ENCODE results near the gene ERFE. TPM values are rescaled to one million over a fixed set of nuclear protein-coding genes. Genes with fewer than 3 reads are reported as not detected.
"Not testable (repeated sequence)": the region's sequence is repeated elsewhere in the genome, so short reads cannot be mapped to it uniquely, and the experiment has no call there.

ERFE gene
- polyA plus RNA-seq, 1 donor from 2014 or later: not detected

GRCh38 chr2:238114331-238114841 is 44.4 kb upstream of the ERFE start:
- Histone ChIP-seq H3K36me3 (ENCODE audit: insufficient read depth, low read length) (no peaks in the 10 kb centered on the region), H3K9ac (ENCODE audit: low read length) (no peak overlapping the region), H3K9me3 (ENCODE audit: low read length) (peaks cover 3% of the 10 kb centered on the region), H2AFZ (ENCODE audit: low read depth, low read length) (no peak overlapping the region), H3K4me3 (ENCODE audit: low read length) (no peak overlapping the region), H3K27ac (ENCODE audit: low read length) (no peak overlapping the region), H3K79me2 (replicated peaks; ENCODE audit: insufficient read depth, low read length) (no peaks in the 10 kb centered on the region), H3K27me3 (ENCODE audit: insufficient read depth, low read depth, low read length) (no peaks in the 10 kb centered on the region), H3K9me2 (ENCODE audit: insufficient read depth, low read length) (no peaks in the 10 kb centered on the region), H3F3A (ENCODE audit: insufficient read depth, low read length, poor library complexity, severe bottlenecking) (no peaks in the 10 kb centered on the region), H4K20me1 (ENCODE audit: insufficient read depth) (no peaks in the 10 kb centered on the region), H3K4me2 (ENCODE audit: low read length) (no peak overlapping the region)
- TF ChIP-seq POLR2AphosphoS5 (IDR thresholded peaks at IDR 0.05): no peak
- TF ChIP-seq RAD21 (conservative IDR thresholded peaks at IDR 0.05): no peak
- TF ChIP-seq CTCF (IDR thresholded peaks at IDR 0.05; ENCODE audit: poor library complexity, severe bottlenecking): no peak
- TF ChIP-seq TAF1 (IDR thresholded peaks at IDR 0.05; ENCODE audit: low read depth): no peak
- no peak for TF ChIP-seq EP300 (conservative IDR thresholded peaks at IDR 0.05; ENCODE audit: poor library complexity, severe bottlenecking)
- no peak for TF ChIP-seq SMC3 (conservative IDR thresholded peaks at IDR 0.05; ENCODE audit: poor library complexity)
- no peak for TF ChIP-seq EZH2 (IDR thresholded peaks at IDR 0.05; ENCODE audit: borderline replicate concordance, insufficient read depth, low read length, poor library complexity, severe bottlenecking)
- no peak for TF ChIP-seq MXI1 (conservative IDR thresholded peaks at IDR 0.05; ENCODE audit: poor library complexity, severe bottlenecking)
- TF ChIP-seq REST (IDR thresholded peaks at IDR 0.05; ENCODE audit: borderline replicate concordance): no peak

- Histone ChIP-seq H3F3A (ENCODE audit: insufficient read depth, low read length, poor library complexity, severe bottlenecking) (no peaks in the 10 kb centered on the region), H3K4me3 (ENCODE audit: low read length) (no peak overlapping the region), H3K9ac (ENCODE audit: low read length) (no peak overlapping the region), H3K27me3 (ENCODE audit: insufficient read depth, low read depth, low read length) (no peaks in the 10 kb centered on the region), H3K27ac (ENCODE audit: low read length) (no peak overlapping the region), H3K4me2 (ENCODE audit: low read length) (no peak overlapping the region), H2AFZ (ENCODE audit: low read depth, low read length) (no peak overlapping the region), H3K36me3 (ENCODE audit: insufficient read depth, low read length) (no peaks in the 10 kb centered on the region), H4K20me1 (ENCODE audit: insufficient read depth) (no peaks in the 10 kb centered on the region), H3K9me2 (ENCODE audit: insufficient read depth, low read length) (no peaks in the 10 kb centered on the region), H3K9me3 (ENCODE audit: low read length) (peaks cover 3% of the 10 kb centered on the region), H3K79me2 (replicated peaks; ENCODE audit: insufficient read depth, low read length) (no peaks in the 10 kb centered on the region)
- TF ChIP-seq EZH2 (IDR thresholded peaks at IDR 0.05; ENCODE audit: borderline replicate concordance, insufficient read depth, low read length, poor library complexity, severe bottlenecking) (no peak), RAD21 (conservative IDR thresholded peaks at IDR 0.05) (no peak), CTCF (IDR thresholded peaks at IDR 0.05; ENCODE audit: poor library complexity, severe bottlenecking) (no peak), SMC3 (conservative IDR thresholded peaks at IDR 0.05; ENCODE audit: poor library complexity) (no peak), EP300 (conservative IDR thresholded peaks at IDR 0.05; ENCODE audit: poor library complexity, severe bottlenecking) (no peak), TAF1 (IDR thresholded peaks at IDR 0.05; ENCODE audit: low read depth) (no peak), MXI1 (conservative IDR thresholded peaks at IDR 0.05; ENCODE audit: poor library complexity, severe bottlenecking) (no peak), REST (IDR thresholded peaks at IDR 0.05; ENCODE audit: borderline replicate concordance) (no peak), POLR2AphosphoS5 (IDR thresholded peaks at IDR 0.05) (no peak)
Measured at GRCh38 chr2:238114851-238115660, 43.7 kb upstream of the ERFE start.

GRCh38 chr2:238115709-238116108 is 43.1 kb upstream of the ERFE start:
- H3K27me3 ChIP-seq (ENCODE audit: insufficient read depth, low read depth, low read length); H3K27ac ChIP-seq (ENCODE audit: low read length); H3K4me3 ChIP-seq (ENCODE audit: low read length); H2AFZ ChIP-seq (ENCODE audit: low read depth, low read length); H3F3A ChIP-seq (ENCODE audit: insufficient read depth, low read length, poor library complexity, severe bottlenecking); H4K20me1 ChIP-seq (ENCODE audit: insufficient read depth); H3K9me3 ChIP-seq (ENCODE audit: low read length); H3K9ac ChIP-seq (ENCODE audit: low read length); H3K36me3 ChIP-seq (ENCODE audit: insufficient read depth, low read length); H3K4me2 ChIP-seq (ENCODE audit: low read length); H3K79me2 ChIP-seq (replicated peaks; ENCODE audit: insufficient read depth, low read length); H3K9me2 ChIP-seq (ENCODE audit: insufficient read depth, low read length): not testable (repeated sequence)

Data from neural cell (in vitro differentiated cells).